K562 (cell line): ENCODE measurements around the gene KRTAP12-2. TPM values are rescaled to one million over a fixed set of nuclear protein-coding genes. Genes with fewer than 3 reads are reported as not detected.

Experiments
- ATF4 ChIP-seq: fragments of 450-650 bp; formaldehyde crosslinking; IDR thresholded peaks from 2 replicates; pipeline ENCODE4 v1.4.0; 2022; ENCODE audit warnings: mild to moderate bottlenecking, moderate library complexity
- ELF4 ChIP-seq: fragments of 450-650 bp; formaldehyde crosslinking; IDR thresholded peaks from 2 replicates; pipeline ENCODE4 v1.4.0; 2022; ENCODE audit warnings: missing genetic modification characterization
- ESRRA ChIP-seq: fragments of 450-650 bp; IDR thresholded peaks from 2 replicates; pipeline ENCODE4 v1.6.1; 2014; ENCODE audit warnings: low read depth, mild to moderate bottlenecking, moderate library complexity, borderline replicate concordance
- EZH2 ChIP-seq: IDR thresholded peaks from 2 replicates; pipeline ENCODE4 v1.6.1; 2012; ENCODE audit warnings: low read depth, mild to moderate bottlenecking, inconsistent platforms, low read length, borderline replicate concordance
- MIER1 ChIP-seq: fragments of 450-650 bp; IDR thresholded peaks from 2 replicates; pipeline ENCODE4 v1.6.1; 2016; ENCODE audit warnings: antibody characterized with exemption, mild to moderate bottlenecking, low read depth
- NR2C2 ChIP-seq, 2 experiments: fragments of 200-800 bp in 1 of 2; sonication (Bioruptor generic) in 1 of 2; sonication (generic) in 1 of 2; formaldehyde crosslinking in 1 of 2; IDR thresholded peaks; 2 replicates each; pipeline versions ENCODE4 v1.6.1 to v1.8.0; 2016 to 2022; ENCODE audit warnings: mild to moderate bottlenecking in 1 of 2, missing compliant biosample characterization in 1 of 2, missing genetic modification characterization in 1 of 2, missing genetic modification reagents in 1 of 2
- SNAPC5 ChIP-seq: fragments of 250-450 bp; sonication (Bioruptor Pico); IDR thresholded peaks from 2 replicates; pipeline ENCODE4 v1.8.0; 2021; ENCODE audit warnings: moderate library complexity, mild to moderate bottlenecking, inconsistent platforms
- ZFP1 ChIP-seq: fragments of 450-650 bp; formaldehyde crosslinking; IDR thresholded peaks from 2 replicates; pipeline ENCODE4 v1.4.0; 2020; ENCODE audit warnings: mild to moderate bottlenecking, mixed read lengths
- ZFP36 ChIP-seq: fragments of 150-350 bp; IDR thresholded peaks from 2 replicates; pipeline ENCODE4 v1.6.1; 2018; ENCODE audit warnings: low read length, low read depth; ENCODE audit not compliant: partially characterized antibody
- ZNF253 ChIP-seq: fragments of 250-450 bp; sonication (Bioruptor Pico); conservative IDR thresholded peaks from 2 replicates; pipeline ENCODE4 v1.6.1; 2021; ENCODE audit warnings: mild to moderate bottlenecking
- ZNF639 ChIP-seq, 2 experiments: fragments of 200-800 bp in 1 of 2; sonication (Bioruptor generic) in 1 of 2; sonication (generic) in 1 of 2; formaldehyde crosslinking in 1 of 2; IDR thresholded peaks in 1 of 2; conservative IDR thresholded peaks in 1 of 2; 2 replicates each; pipeline versions ENCODE4 v1.5.0 to v1.6.1; 2016 to 2020; ENCODE audit warnings: missing compliant biosample characterization in 1 of 2, missing genetic modification characterization in 1 of 2, missing genetic modification reagents in 1 of 2
- ZNF76 ChIP-seq: fragments of 250-450 bp; sonication (Bioruptor Pico); IDR thresholded peaks from 2 replicates; pipeline ENCODE4 v1.4.0; 2020; ENCODE audit warnings: mild to moderate bottlenecking, moderate library complexity, borderline replicate concordance
- polyA plus RNA-seq, 8 experiments: library from polyadenylated mRNA; depleted of rRNA in 4 of 8; stranded (reverse) in 5 of 8; unstranded in 3 of 8; fragments of >200 nt; fragmentation: Nextera tagmentation in 2 of 8; fragmentation: Illumina TruSeq in 1 of 8; extraction: Ambion mirVana in 2 of 8; extraction: Trizol in 1 of 8; gene quantifications; 2 replicates each; pipeline versions ENCODE4 v1.2.1 to v1.2.3, GENCODE V29; 2011 to 2014; ENCODE audit warnings: inconsistent platforms in 1 of 8, missing spikeins in 1 of 8
- total RNA-seq, 7 experiments: library from RNA; depleted of rRNA in 6 of 7; stranded (reverse); fragments of >200 nt in 6 of 7; fragmentation: Illumina TruSeq in 2 of 7; extraction: Trizol in 2 of 7; gene quantifications; 2 replicates each; pipeline versions ENCODE4 v1.2.1 to v1.2.3, GENCODE V29; 2011 to 2021; ENCODE audit warnings: low replicate concordance in 1 of 7

The KRTAP12-2 gene
- total and polyA plus RNA-seq, 9 of the 15 experiments (the other 6 are each of a cell fraction or from before 2014, with no cell fraction given): not detected

GRCh38 chr21:44700101-44701022 is 33.6 kb upstream of the KRTAP12-2 start (continued):
- TF ChIP-seq ZNF639 (CRISPR knock-in tag; conservative IDR thresholded peaks at IDR 0.05 in 1 of 2, IDR thresholded peaks at IDR 0.05 in 1 of 2) (no peak), ELF4 (CRISPR knock-in tag) (no peak), ESRRA (peak; percentile 44; the same call in 1 of the 2 replicates), ZFP1 (CRISPR knock-in tag) (no peak), SNAPC5 (CRISPR knock-in tag) (no peak), MIER1 (no peak), ATF4 (CRISPR knock-in tag) (no peak), EZH2 (no peak), NR2C2 (CRISPR knock-in tag; IDR thresholded peaks at IDR 0.05) (no peak), NR2C2 (tag; IDR thresholded peaks at IDR 0.05) (peak; percentile 64; the same call in 1 of the 2 replicates), ZNF253 (CRISPR knock-in tag) (no peak), ZFP36 (no peak), ZNF76 (CRISPR knock-in tag) (no peak)
